Stimulated activated CD4-positive, alpha-beta T cell treated with anti-CD3 and anti-CD28 coated beads, Interleukin-4, amount 100 ng/mL, for 48 hours (primary cell): Measurements from ENCODE around the gene C10orf90.

Source experiments
- DNase-seq, 2 donors: peaks; one replicate each; pipeline ENCODE4 v3.0.0-alpha.2; 2020; ENCODE audit warnings: low read depth in 2 of 2

Gene C10orf90

GRCh38 chr10:126502441-126502840 is 168.1 kb downstream of the C10orf90 start:
- DNase-seq: no peak

- DNase-seq: no peak
These were observed 168.7 kb downstream of the C10orf90 start for GRCh38 chr10:126501828-126502227.

- DNase-seq: no peak
These were observed 169.6 kb downstream of the C10orf90 start for GRCh38 chr10:126500866-126501265.

- no peak for DNase-seq
These were observed 170.3 kb downstream of the C10orf90 start for GRCh38 chr10:126500185-126500584.

GRCh38 chr10:126499744-126500143 is 170.7 kb downstream of the C10orf90 start:
- DNase-seq: no peak

- DNase-seq: no peak
These were observed 172.8 kb downstream of the C10orf90 start for GRCh38 chr10:126497672-126498071.

- no peak for DNase-seq
These were observed 173.5 kb downstream of the C10orf90 start for GRCh38 chr10:126496771-126497545.

GRCh38 chr10:126491476-126491875 is 179.0 kb downstream of the C10orf90 start:
- DNase-seq: no peak

GRCh38 chr10:126481181-126481580 is 189.3 kb downstream of the C10orf90 start:
- DNase-seq: no peak

- DNase-seq: no peak
These were observed 189.8 kb downstream of the C10orf90 start for GRCh38 chr10:126480648-126481047.

GRCh38 chr10:126479280-126479895 is 191.1 kb downstream of the C10orf90 start:
- no peak for DNase-seq

- DNase-seq: no peak
These were observed 191.9 kb downstream of the C10orf90 start for GRCh38 chr10:126478546-126478945.

GRCh38 chr10:126476246-126476645 is 194.2 kb downstream of the C10orf90 start:
- DNase-seq: no peak

GRCh38 chr10:126475074-126475691 is 195.3 kb downstream of the C10orf90 start:
- no peak for DNase-seq

GRCh38 chr10:126474031-126474430 is 196.5 kb downstream of the C10orf90 start:
- DNase-seq: no peak

GRCh38 chr10:126470991-126471390 is 199.5 kb downstream of the C10orf90 start:
- no peak for DNase-seq

GRCh38 chr10:126469692-126470091 is 200.8 kb downstream of the C10orf90 start:
- no peak for DNase-seq

- no peak for DNase-seq
These were observed 201.4 kb downstream of the C10orf90 start for GRCh38 chr10:126468876-126469643.

GRCh38 chr10:126468467-126468866 is 202.0 kb downstream of the C10orf90 start:
- DNase-seq: no peak

GRCh38 chr10:126465771-126466170 is 204.7 kb downstream of the C10orf90 start:
- no peak for DNase-seq

GRCh38 chr10:126463286-126463685 is 207.2 kb downstream of the C10orf90 start:
- no peak for DNase-seq

GRCh38 chr10:126461289-126461940 is 209.1 kb downstream of the C10orf90 start:
- DNase-seq: no peak
